GOT3 (cell line): ENCODE results near the gene USP40.

ENCODE experiments used
- DNase-seq: peaks from one replicate; lab custom pipeline; 2025; ENCODE audit warnings: mixed read lengths; lab: John Stamatoyannopoulos, UW

The USP40 gene

DNA sequence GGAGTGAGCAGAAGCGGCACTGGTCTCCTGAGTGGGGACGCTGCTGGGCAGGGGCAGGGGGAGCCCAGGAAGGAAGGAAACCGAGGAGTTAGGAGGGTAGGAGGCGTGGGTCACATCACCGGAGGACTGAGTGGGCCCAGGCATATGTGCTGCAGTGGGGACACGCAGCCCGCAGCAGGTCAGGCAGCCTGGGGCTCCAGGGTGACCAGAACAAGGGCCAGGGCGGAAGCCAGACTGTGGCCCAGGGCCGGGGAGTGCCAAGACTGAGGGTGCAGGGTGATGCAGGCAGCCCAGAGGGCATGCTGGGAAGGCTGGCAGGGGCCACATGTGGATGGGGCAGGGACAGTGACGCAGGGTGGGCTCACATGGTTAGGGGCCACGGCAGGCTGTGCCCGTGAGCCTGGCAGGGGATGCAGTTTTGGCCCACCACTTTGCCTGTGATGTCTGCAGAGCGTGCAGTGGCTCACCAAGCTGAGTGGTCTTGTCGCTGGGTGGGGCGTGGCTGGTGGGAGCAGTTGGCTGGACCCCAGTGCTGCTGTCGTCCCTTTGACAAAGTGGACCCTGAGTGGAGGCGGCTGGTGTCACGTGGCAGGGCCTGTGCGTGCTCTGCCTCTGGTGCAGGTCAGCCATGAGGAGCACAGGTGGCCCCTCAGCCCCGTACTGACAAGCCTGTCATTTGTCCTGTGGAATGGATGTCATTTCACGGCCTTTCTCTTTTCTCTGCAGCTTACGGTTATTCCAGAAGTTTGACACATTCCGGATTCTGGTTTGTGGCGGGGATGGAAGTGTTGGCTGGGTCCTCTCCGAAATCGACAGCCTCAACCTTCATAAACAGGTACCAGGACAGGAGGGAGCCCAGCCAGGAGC lies 125.2 kb downstream of the USP40 start:
- no peak for DNase-seq

DNA sequence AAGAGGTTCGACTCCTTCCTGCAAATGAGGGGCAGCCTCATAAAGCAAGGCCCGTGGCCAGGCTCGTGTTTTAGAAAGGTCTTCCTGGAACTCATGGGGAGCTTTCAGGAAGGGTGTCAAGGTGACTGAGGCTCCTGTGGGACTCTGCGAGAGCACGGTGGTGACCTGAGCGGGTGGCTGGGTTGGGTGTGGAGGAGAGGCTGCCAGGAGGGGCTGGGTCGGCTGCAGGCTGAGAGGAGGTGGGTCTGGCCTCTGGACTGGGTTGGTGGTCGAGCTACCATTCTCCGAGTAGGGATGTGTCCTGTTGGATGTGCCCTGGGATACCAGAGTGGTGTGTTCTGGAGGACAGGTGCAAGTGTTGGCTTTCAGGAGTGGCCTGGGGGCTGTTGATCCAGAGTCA lies 125.9 kb downstream of the USP40 start:
- no peak for DNase-seq

DNA sequence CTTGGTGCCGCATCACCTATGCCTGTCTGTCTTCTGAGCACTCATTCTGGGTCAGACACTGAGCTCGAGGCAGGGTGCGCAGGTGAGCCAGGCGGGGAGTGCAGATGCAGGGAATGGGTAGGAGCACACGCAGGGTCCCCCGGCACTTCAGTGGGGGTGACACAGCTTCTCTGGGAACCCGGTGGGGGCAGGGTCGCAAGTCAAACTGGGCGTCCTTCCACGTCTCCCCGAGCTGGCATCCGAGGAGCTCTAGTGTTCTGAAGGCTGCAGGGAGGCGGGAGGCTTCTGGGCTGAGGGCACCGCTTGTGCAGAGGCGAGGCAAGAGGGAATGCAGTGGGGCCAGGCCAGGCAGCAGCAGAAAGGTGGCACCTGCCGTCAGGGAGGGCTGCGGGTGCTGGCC lies 126.3 kb downstream of the USP40 start:
- DNase-seq: no peak

GRCh38 chr2:233439191-233439590 lies 127.4 kb downstream of the USP40 start:
- DNase-seq: no peak

- no peak for DNase-seq
These were observed 127.9 kb downstream of the USP40 start for GRCh38 chr2:233438573-233439147.

DNA sequence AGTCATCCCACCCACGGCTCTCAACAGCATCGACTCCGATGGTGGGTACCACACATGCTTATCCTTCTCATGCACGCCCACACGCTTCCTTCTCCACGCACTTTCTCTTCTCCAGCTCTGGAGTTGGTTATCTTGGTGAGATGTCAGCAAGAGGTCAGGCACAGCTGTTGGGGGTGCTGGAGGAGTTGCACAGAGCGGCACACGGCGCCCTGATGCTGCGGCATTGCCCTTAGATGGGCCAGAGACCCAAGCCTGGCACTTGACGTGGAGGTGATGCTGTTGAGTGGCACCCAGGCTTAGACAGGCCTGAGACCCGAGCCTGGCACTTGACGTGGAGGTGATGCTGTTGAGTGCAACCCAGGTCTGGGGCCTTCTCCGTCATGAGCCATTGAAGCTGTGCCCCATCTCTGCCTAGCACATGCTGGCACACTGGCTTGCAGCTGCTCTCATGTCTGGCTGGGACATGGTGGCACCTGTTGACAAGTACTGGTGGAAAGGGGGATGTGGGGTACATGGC lies 129.1 kb downstream of the USP40 start:
- DNase-seq: no peak

- no peak for DNase-seq
These were observed 129.7 kb downstream of the USP40 start for GRCh38 chr2:233436691-233437438.

GRCh38 chr2:233436191-233436581 lies 130.4 kb downstream of the USP40 start:
- no peak for DNase-seq

DNA sequence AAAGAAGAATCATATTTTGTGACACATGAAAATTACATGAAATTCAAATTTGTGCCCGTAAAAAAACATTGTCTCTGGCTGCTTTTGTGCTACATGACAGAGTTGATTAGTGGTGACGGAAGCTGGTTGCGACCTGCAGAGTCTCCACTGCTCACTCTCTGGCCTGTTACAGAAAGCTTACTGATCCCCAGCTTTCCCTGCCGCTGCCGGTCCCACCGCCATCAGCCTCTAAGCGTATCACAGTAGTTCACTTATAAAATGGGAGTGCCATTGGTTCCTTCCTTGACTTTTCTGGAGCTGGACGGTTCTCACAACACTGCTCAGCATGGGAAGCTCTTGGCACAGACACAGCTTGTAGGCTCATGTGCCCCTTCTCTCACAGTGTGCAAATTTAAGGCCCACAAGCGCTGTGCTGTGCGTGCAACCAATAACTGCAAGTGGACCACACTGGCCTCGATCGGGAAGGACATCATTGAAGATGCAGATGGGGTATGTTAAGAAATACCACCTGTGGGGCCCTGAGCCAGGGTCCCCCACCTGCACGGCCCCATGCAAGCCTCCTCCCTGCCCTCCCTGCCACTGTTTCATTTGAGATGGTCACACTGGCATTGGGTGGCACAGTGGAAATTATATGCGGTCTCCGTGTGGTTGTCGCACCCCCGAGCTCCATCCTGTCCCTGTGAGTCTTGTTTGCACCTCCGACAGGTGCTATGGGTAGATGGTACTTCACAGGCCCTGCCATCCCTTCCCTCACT lies 131.0 kb downstream of the USP40 start:
- no peak for DNase-seq

DNA sequence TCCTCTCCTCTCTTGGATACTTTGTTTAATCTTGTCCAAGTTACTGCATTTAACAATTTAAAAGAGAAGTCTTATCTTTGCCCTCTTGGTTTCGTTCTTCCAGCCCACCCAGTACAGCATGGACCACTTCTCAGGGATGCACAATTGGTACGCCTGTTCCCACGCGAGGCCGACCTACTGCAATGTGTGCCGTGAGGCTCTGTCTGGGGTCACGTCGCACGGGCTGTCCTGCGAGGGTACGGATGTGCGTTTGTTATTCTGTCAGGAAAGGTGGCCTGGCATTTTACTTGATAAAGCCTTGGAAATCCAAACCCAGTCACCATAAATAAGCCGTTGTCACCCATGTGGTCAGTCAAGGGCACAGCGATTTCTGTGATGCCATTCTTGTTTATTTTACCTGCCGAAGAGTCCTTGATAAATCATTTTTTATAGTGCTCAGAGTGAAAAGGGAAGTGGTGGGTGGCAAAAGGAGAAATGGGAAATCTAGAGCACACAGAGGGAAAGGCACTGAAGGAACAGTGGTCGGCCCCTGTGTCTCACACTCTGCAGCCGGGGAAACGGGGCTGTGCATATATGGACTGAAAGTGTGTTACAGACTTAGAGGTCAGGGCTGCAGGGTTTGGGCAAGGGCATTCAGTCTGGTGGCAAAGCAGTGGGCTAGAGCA lies 131.8 kb downstream of the USP40 start:
- DNase-seq: no peak

- DNase-seq: no peak
These were observed 132.8 kb downstream of the USP40 start for GRCh38 chr2:233433794-233434193.

DNA sequence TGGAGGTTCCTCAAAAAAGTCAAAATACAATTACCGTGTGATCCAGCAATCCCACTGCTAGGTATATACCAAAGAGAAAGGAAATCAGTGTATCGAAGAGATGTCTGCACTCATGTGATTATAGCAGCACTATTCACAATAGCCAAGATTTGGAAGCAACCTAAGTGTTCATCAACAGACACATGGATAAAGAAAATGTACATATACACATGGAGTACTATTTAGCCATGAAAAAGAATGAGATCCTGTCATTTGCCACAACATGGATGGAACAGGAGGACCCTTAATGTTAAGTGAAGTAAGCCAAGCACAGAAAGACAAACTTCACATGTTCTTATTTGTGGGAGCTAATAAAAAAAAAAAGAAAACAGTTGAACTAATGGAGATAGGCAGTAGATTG lies 133.6 kb downstream of the USP40 start:
- no peak for DNase-seq

- DNase-seq: no peak
These were observed 135.9 kb downstream of the USP40 start for GRCh38 chr2:233430651-233431050.

DNA sequence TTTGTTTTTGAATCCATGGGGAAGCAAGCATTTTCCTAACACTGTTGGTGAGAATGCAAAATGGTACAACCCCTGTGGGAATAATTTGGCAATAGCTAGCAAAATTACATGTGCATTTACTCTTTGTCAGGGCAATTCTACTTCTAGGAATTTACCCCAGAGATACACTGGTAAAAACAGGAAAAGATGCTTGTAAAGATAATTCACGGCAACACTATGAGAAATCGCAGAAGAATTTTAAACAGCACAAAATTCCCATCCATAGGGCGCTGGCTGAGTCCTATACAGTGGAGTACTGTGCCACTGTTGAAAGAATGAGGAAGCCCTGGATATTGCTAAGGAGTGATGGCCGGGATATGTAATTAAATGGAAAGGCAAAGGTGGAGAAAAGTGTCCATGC lies 136.5 kb downstream of the USP40 start:
- no peak for DNase-seq

DNA sequence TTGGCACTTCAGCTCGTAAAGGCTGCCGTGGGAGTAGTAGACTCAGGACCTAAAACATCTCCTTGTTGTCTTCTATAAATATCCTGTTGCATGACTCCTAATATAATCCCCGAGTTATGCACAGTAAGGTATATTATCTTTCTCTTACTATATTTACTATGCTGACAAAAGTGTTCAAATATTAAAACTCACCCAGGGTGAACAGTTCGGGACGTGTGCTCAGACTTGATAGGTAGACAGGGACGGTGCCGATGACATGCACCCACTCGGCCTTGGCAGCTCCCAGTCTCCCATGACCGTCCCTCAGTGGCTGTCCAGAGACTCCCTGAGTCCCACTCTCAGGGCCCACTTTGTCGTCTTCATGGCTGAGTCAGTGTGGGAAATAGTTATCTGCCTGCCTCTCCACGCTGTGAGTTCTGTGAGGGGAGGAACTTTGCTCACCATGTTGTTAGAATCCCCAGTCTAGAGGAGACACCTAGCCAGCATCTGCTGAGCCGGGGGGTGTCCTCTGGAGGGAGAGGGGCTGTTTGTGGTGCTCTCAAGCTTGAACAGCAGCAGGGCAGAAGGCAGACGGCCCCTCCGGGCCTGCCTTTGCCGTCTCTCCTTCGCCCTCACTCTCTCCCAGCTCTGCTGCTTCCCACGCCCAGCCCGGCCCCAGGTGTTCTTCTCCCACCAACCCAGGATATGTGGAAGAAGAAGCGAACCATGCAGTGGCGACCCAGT lies 137.2 kb downstream of the USP40 start:
- no peak for DNase-seq

DNA sequence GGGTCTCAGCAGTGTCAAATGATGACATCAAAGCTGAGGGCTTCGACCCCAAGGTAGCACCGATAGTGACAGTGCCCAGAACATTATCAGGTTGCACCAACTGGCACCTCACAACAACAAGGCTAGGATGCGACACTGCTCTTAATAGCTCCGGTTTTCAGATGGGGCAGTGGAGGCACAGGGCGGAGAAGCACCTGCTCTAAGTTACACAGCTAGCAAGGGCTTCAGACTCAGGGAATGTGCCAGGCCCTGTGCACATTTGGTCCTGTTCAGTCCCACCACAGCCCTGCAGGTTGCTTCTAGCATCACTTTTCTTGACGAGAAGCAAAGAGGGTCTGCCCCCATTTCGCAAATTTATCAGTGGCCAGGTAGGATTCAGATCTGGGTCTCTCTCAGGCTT lies 138.1 kb downstream of the USP40 start:
- no peak for DNase-seq

DNA sequence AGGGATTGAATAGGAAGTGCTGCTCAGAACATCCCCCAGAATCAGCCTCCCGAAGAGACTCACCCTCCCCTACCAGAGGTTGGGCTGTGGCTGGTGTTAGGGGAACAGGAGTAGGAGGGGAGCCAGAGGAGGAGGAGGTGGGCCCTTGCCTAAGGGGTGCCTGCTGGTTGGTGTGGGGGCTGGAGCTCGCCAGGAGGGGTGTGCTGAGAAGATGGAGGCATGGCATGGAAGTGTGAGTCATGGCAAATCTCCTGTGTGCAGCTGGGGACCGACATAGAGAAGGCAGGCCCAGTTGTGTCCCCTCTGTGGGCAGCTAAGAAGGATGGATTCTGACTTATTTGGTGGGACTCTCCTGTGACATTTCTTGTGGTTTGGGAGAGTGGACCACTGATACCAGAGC lies 138.6 kb downstream of the USP40 start:
- no peak for DNase-seq

- DNase-seq: no peak
These were observed 139.8 kb downstream of the USP40 start for GRCh38 chr2:233426619-233427342.
